A673 (cell line): ENCODE data around the gene DCLK2.

Experiments used
- EZH2 ChIP-seq: fragments of 200-600 bp; sonication (generic); IDR thresholded peaks from 2 replicates; pipeline ENCODE4 v1.6.1; 2017; ENCODE audit warnings: borderline replicate concordance, low read depth, mild to moderate bottlenecking, mixed read lengths, antibody characterized with exemption, low read length; ENCODE audit not compliant: poor library complexity, severe bottlenecking
- TF ChIP-seq, protein P1 (sequence below): fragments of 300-800, 200-600 bp; sonication (generic); conservative IDR thresholded peaks from 2 replicates; pipeline ENCODE4 v1.5.1; 2017; ENCODE audit warnings: low read depth, mild to moderate bottlenecking, antibody characterized with exemption, low read length, moderate library complexity, mixed read lengths

DNA sequence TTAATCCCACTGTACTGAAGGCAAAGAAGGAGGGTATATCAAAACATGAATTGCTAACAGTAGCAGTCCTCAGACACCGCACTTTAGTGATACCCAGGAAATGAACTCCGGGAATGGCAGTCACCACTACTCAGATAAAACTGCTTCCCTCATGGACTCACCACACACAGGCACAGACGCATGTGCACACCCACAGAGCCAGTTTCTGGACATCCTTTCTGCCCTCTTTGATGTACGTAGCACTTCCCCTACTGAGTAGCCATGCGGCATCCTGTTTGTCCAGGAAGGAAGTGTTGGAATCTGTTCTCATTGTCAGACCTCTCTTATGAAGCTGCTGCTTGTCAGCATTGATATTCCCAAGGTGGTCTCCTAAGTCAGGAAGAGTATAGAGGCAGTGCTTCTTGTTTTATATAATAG is 95.7 kb downstream of the DCLK2 start:
- TF ChIP-seq, protein P1, sequence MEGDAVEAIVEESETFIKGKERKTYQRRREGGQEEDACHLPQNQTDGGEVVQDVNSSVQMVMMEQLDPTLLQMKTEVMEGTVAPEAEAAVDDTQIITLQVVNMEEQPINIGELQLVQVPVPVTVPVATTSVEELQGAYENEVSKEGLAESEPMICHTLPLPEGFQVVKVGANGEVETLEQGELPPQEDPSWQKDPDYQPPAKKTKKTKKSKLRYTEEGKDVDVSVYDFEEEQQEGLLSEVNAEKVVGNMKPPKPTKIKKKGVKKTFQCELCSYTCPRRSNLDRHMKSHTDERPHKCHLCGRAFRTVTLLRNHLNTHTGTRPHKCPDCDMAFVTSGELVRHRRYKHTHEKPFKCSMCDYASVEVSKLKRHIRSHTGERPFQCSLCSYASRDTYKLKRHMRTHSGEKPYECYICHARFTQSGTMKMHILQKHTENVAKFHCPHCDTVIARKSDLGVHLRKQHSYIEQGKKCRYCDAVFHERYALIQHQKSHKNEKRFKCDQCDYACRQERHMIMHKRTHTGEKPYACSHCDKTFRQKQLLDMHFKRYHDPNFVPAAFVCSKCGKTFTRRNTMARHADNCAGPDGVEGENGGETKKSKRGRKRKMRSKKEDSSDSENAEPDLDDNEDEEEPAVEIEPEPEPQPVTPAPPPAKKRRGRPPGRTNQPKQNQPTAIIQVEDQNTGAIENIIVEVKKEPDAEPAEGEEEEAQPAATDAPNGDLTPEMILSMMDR = no peak
- TF ChIP-seq EZH2 = no peak
